ENCODE data around the gene OR11A1.

- TF ChIP-seq CTCF (IDR thresholded peaks at IDR 0.05) (no peak), EZH2 (IDR thresholded peaks at IDR 0.05; ENCODE audit: borderline replicate concordance, insufficient read depth, low read depth, low read length, poor library complexity, severe bottlenecking) (no peak)
Measured at GRCh38 chr6:29461021-29461814, 4.3 kb upstream of the OR11A1 start.
